Smooth muscle cell (in vitro differentiated cells): ENCODE data around the gene AGAP1. TPM values are rescaled to one million over a fixed set of nuclear protein-coding genes. Genes with fewer than 3 reads are reported as not detected.

Experiments
- DNase-seq: peaks from one replicate; lab custom pipeline; 2025; ENCODE audit not compliant: unreplicated experiment; lab: John Stamatoyannopoulos, UW
- H2AFZ ChIP-seq: fragments of 200-600 bp; sonication (generic); 2 replicates; pipeline ENCODE4 v1.6.0; 2016; ENCODE audit warnings: antibody characterized with exemption, low read depth, mild to moderate bottlenecking
- H3F3A ChIP-seq: fragments of 200-600 bp; sonication (generic); 2 replicates; pipeline ENCODE4 v1.6.0; 2017; ENCODE audit warnings: antibody characterized with exemption, low read depth
- H3K27ac ChIP-seq: fragments of 200-600 bp; sonication (generic); 2 replicates; pipeline ENCODE4 v1.5.1; 2016; ENCODE audit warnings: low read depth, mild to moderate bottlenecking
- H3K27me3 ChIP-seq: fragments of 200-600 bp; sonication (generic); 2 replicates; pipeline ENCODE4 v1.6.1; 2016; ENCODE audit warnings: low read depth, mild to moderate bottlenecking
- H3K36me3 ChIP-seq: fragments of 200-600 bp; sonication (generic); 2 replicates; pipeline ENCODE4 v1.5.1; 2016; ENCODE audit warnings: low read depth
- H3K4me1 ChIP-seq: fragments of 200-600 bp; sonication (generic); 2 replicates; pipeline ENCODE4 v1.5.1; 2016; ENCODE audit warnings: low read depth
- H3K4me2 ChIP-seq: fragments of 200-600 bp; sonication (generic); 2 replicates; pipeline ENCODE4 v1.6.0; 2016; ENCODE audit warnings: mild to moderate bottlenecking
- H3K4me3 ChIP-seq: fragments of 200-600 bp; sonication (generic); 2 replicates; pipeline ENCODE4 v1.5.1; 2016; ENCODE audit warnings: mild to moderate bottlenecking
- H3K79me2 ChIP-seq: fragments of 200-600 bp; sonication (generic); 2 replicates; pipeline ENCODE4 v1.6.0; 2016; ENCODE audit warnings: low read depth, mild to moderate bottlenecking
- H3K9ac ChIP-seq: fragments of 200-600 bp; sonication (generic); 2 replicates; pipeline ENCODE4 v1.6.0; 2016; ENCODE audit warnings: low read depth
- H3K9me3 ChIP-seq: fragments of 200-600 bp; sonication (generic); replicated peaks from 2 replicates; pipeline ENCODE4 v1.5.1; 2016; ENCODE audit warnings: low read depth
- H4K20me1 ChIP-seq: fragments of 200-600 bp; sonication (generic); 2 replicates; pipeline ENCODE4 v1.6.0; 2016; ENCODE audit warnings: low read depth
- CTCF ChIP-seq: fragments of 200-600 bp; sonication (generic); IDR thresholded peaks from 2 replicates; pipeline ENCODE4 v1.5.1; 2017; ENCODE audit warnings: borderline replicate concordance, mild to moderate bottlenecking, antibody characterized with exemption; ENCODE audit not compliant: insufficient read depth, poor library complexity, severe bottlenecking
- WGBS: methylation state at CpG from one replicate; pipeline ENCODE4 v1.1.7; 2016; ENCODE audit warnings: low lambda C conversion rate; 5-methylcytosine and 5-hydroxymethylcytosine counted together
- polyA plus RNA-seq: library from polyadenylated mRNA; unstranded; fragments of >200 nt; fragmentation: Nextera tagmentation; extraction: Ambion mirVana; gene quantifications from 2 replicates; pipeline ENCODE4 v1.2.1, GENCODE V29; 2016
- total RNA-seq: library from RNA; depleted of rRNA; stranded (reverse); fragments of >200 nt; gene quantifications from 2 replicates; pipeline ENCODE4 v1.2.3, GENCODE V29; 2014

The AGAP1 gene
- total and polyA plus RNA-seq, 2 experiments from 2014 or later, result 3.9 to 9.8 TPM

- no peak overlapping the region for H2AFZ ChIP-seq
- H3K4me1 ChIP-seq, result no peaks in the 10 kb centered on the region
- no peak overlapping the region for H3K4me2 ChIP-seq
- DNase-seq, result no peak
- no peaks in the 10 kb centered on the region for H3K9me3 ChIP-seq
- no peak overlapping the region for H3K9ac ChIP-seq
- H3K79me2 ChIP-seq, result no peaks in the 10 kb centered on the region
- peaks cover 81% of the 10 kb centered on the region for H4K20me1 ChIP-seq
- H3F3A ChIP-seq, result no peaks in the 10 kb centered on the region
- H3K36me3 ChIP-seq, result no peaks in the 10 kb centered on the region
- no peak overlapping the region for H3K4me3 ChIP-seq
- H3K27ac ChIP-seq, result no peak overlapping the region
- WGBS, result 97% methylated on average over 9 of the region's 9 CpGs
- no peaks in the 10 kb centered on the region for H3K27me3 ChIP-seq
- TF ChIP-seq CTCF, result no peak
Observed at GRCh38 chr2:235713189-235713588, 219.3 kb downstream of the AGAP1 start.

- 99% methylated on average over 10 of the region's 10 CpGs for whole genome bisulfite sequencing
- Histone ChIP-seq H3K4me3 (no peak overlapping the region), H2AFZ (no peak overlapping the region), H3K4me2 (no peak overlapping the region), H3F3A (no peaks in the 10 kb centered on the region), H3K36me3 (no peaks in the 10 kb centered on the region), H4K20me1 (peaks cover 72% of the 10 kb centered on the region), H3K9ac (no peak overlapping the region), H3K27ac (no peak overlapping the region), H3K4me1 (no peaks in the 10 kb centered on the region), H3K9me3 (no peaks in the 10 kb centered on the region), H3K79me2 (no peaks in the 10 kb centered on the region), H3K27me3 (no peaks in the 10 kb centered on the region)
- no peak for DNase-seq
- TF ChIP-seq CTCF, result no peak
Observed at GRCh38 chr2:235715601-235716000, 221.8 kb downstream of the AGAP1 start.

- Histone ChIP-seq H4K20me1 (peaks cover 68% of the 10 kb centered on the region), H3K79me2 (no peaks in the 10 kb centered on the region), H3K27ac (no peak overlapping the region), H3F3A (no peaks in the 10 kb centered on the region), H3K27me3 (no peaks in the 10 kb centered on the region), H3K4me3 (no peak overlapping the region), H3K4me2 (no peak overlapping the region), H3K9ac (no peak overlapping the region), H3K4me1 (no peaks in the 10 kb centered on the region), H2AFZ (no peak overlapping the region), H3K9me3 (no peaks in the 10 kb centered on the region), H3K36me3 (no peaks in the 10 kb centered on the region)
- TF ChIP-seq CTCF, result no peak
- no peak for DNase-seq
- 78% methylated on average over 13 of the region's 13 CpGs for WGBS
Observed at GRCh38 chr2:235716875-235717496, 223.1 kb downstream of the AGAP1 start.
